Loucy (cell line): ENCODE results near the gene TLCD3B.

ENCODE experiments used
- CTCF ChIP-seq: fragments of 200-600 bp; sonication (generic); conservative IDR thresholded peaks from 2 replicates; pipeline ENCODE4 v1.5.1; 2014; ENCODE audit warnings: mild to moderate bottlenecking, antibody characterized with exemption, low read length
- EZH2phosphoT487 ChIP-seq: fragments of 200-600 bp; IDR thresholded peaks from 2 replicates; pipeline ENCODE4 v1.6.1; 2018; ENCODE audit warnings: antibody characterized with exemption, mild to moderate bottlenecking, moderate library complexity, borderline replicate concordance

GRCh38 chr16:30009990-30010843 is 20.9 kb downstream of the TLCD3B start:
- TF ChIP-seq EZH2phosphoT487 = no peak
- no peak for TF ChIP-seq CTCF
